GM12864 (cell line): ENCODE measurements around the gene DEUP1.

ENCODE experiments used
- DNase-seq: peaks from one replicate; pipeline ENCODE4 v3.0.0-alpha.2; 2011; ENCODE audit warnings: low read depth
- H3K4me3 ChIP-seq: 2 replicates; pipeline ENCODE4 v1.5.1; 2011; ENCODE audit warnings: mild to moderate bottlenecking, low read depth, low read length, control low read depth
- TF ChIP-seq, protein P1 (sequence below): IDR thresholded peaks from 2 replicates; pipeline ENCODE4 v1.5.1; 2011; ENCODE audit warnings: low read depth, mild to moderate bottlenecking, moderate library complexity, low read length, control low read depth, inconsistent platforms; ENCODE audit errors: missing control alignments

DEUP1 gene

GRCh38 chr11:93330446-93330984 is at the start of gene DEUP1:
Gene DEUP1 (plus strand): TSS chr11:93330742. CDS start chr11:93332260, 1,518 bp downstream.
- peak within 1 kb of the TSS; percentile 16 for H3K4me3 ChIP-seq
- TF ChIP-seq, protein P1, sequence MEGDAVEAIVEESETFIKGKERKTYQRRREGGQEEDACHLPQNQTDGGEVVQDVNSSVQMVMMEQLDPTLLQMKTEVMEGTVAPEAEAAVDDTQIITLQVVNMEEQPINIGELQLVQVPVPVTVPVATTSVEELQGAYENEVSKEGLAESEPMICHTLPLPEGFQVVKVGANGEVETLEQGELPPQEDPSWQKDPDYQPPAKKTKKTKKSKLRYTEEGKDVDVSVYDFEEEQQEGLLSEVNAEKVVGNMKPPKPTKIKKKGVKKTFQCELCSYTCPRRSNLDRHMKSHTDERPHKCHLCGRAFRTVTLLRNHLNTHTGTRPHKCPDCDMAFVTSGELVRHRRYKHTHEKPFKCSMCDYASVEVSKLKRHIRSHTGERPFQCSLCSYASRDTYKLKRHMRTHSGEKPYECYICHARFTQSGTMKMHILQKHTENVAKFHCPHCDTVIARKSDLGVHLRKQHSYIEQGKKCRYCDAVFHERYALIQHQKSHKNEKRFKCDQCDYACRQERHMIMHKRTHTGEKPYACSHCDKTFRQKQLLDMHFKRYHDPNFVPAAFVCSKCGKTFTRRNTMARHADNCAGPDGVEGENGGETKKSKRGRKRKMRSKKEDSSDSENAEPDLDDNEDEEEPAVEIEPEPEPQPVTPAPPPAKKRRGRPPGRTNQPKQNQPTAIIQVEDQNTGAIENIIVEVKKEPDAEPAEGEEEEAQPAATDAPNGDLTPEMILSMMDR: no peak
- no peak for DNase-seq

- TF ChIP-seq, protein P1: no peak
- DNase-seq: no peak
- no peak overlapping the region for H3K4me3 ChIP-seq
These were observed 45.1 kb upstream of the DEUP1 start for GRCh38 chr11:93285430-93285829.

DNA sequence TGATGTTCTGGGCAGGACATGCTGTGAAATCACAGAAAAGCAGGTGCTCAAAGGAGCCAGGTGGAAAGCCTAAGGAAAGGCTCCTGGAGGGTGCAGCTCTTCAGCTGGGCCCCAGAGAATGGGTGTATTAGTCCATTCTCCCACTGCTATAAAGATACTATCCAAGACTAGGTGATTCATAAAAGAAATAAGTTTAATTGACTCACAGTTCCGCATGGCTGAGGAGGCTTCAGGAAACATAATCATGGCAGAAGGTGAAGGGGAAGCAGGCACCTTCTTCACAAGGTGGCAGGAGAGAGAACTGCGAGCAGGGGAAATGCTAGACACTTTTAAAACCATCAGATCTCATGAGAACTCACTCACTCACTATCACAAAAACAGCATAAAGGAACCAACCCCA is 43.1 kb upstream of the DEUP1 start:
- TF ChIP-seq, protein P1: no peak

DNA sequence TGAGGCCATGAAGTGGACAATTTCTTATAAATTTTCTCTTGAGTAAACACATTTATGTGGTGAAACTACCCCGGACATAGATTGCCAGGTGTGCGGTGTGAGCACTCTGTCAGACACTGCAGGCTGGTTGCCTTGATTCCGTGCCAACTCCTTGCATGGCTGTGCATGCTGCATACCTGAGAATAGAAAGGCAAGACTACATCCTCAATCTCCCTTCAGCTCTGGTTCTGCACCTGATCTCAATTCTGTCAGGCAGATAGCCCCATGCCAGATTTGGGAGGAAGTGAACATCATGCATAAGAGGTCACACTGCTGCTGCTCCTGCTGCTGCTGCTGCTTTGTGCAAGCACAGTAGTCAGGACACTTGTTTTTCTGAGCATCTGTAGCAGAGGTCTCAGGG is 42.5 kb upstream of the DEUP1 start:
- TF ChIP-seq, protein P1: no peak
- peak; percentile 73 for DNase-seq
- H3K4me3 ChIP-seq: no peak overlapping the region

More for the DNA sequence above, 43.1 kb upstream of the DEUP1 start:
- no peak overlapping the region for H3K4me3 ChIP-seq
- no peak for DNase-seq

DNA sequence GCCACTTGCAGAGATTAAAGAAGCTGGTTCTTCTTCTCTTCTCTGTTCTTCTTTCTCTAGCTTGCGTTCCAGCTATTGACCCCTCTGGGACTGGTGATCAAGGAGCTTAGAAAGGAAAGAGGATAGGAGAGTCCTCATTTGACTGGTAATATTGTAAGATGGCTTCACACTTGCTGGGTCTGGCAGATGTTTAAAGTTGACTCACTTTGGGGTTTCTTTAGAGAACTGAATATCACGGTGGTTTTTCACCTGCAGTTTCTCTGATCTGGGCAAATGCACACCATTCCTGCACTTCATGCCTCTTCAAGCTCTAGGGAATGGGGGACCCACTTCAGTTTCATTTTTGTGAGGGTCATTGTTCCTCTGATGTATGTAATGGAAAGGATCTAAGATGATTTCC is 41.8 kb upstream of the DEUP1 start:
- DNase-seq: peak; percentile 22
- TF ChIP-seq, protein P1: no peak
- no peak overlapping the region for H3K4me3 ChIP-seq

GRCh38 chr11:93289782-93290463 is 40.6 kb upstream of the DEUP1 start:
- TF ChIP-seq, protein P1: no peak
- DNase-seq: no peak
- no peak overlapping the region for H3K4me3 ChIP-seq

GRCh38 chr11:93291110-93291509 is 39.4 kb upstream of the DEUP1 start:
- no peak overlapping the region for H3K4me3 ChIP-seq
- TF ChIP-seq, protein P1: no peak
- no peak for DNase-seq
